ENCODE measurements around the gene TSPAN11. TPM values are rescaled to one million over a fixed set of nuclear protein-coding genes. Genes with fewer than 3 reads are reported as not detected.

The TSPAN11 gene
- total RNA-seq, 1 experiment from 2014 or later = not detected

DNA sequence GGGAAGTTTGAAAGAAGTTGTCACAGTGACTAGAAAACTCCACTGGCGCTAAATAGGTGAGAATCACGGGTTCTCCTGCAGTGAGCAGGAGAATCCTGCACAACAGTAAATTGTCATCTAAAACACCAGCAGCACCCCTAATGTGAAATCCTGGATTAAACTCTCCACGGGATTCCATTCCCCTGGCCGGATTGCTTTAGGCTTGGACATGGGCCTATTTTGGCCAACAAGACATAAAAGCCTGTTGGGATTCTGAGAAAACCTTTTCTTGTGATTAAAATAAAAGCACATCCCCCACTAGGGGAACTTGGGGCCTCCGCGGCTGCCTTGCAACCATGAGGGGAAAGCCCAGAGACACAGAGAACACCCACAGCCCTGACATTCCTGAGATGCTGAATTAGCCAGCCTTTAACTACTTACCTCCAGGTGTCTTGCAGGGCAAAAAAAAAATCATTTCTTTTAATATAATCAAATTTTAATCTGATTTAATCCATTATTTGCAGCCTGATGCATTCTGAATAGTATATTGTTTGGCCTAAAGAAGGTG is 21.0 kb upstream of the TSPAN11 start:
- CTCF ChIA-PET = no interaction called here
- no peak for DNase-seq
- no peaks in the 10 kb centered on the region for H3K9me3 ChIP-seq
- H3K27me3 ChIP-seq (replicated peaks; ENCODE audit: control insufficient read depth, insufficient read depth, low read length) = no peaks in the 10 kb centered on the region
- no peak overlapping the region for H3K27ac Mint-ChIP-seq (ENCODE audit: unreplicated experiment)
- peaks cover 11% of the 10 kb centered on the region for H3K27me3 Mint-ChIP-seq (ENCODE audit: insufficient read depth, unreplicated experiment)
- H3K4me3 ChIP-seq (ENCODE audit: low read depth, low read length) = no peak overlapping the region
- POLR2A ChIA-PET = no interaction called here
- no peaks in the 10 kb centered on the region for H3K36me3 Mint-ChIP-seq (ENCODE audit: insufficient read depth, unreplicated experiment)
- no peaks in the 10 kb centered on the region for H3K4me1 Mint-ChIP-seq (ENCODE audit: low read depth, unreplicated experiment)
- H3K4me1 ChIP-seq = no peaks in the 10 kb centered on the region
- TF ChIP-seq, protein P1, sequence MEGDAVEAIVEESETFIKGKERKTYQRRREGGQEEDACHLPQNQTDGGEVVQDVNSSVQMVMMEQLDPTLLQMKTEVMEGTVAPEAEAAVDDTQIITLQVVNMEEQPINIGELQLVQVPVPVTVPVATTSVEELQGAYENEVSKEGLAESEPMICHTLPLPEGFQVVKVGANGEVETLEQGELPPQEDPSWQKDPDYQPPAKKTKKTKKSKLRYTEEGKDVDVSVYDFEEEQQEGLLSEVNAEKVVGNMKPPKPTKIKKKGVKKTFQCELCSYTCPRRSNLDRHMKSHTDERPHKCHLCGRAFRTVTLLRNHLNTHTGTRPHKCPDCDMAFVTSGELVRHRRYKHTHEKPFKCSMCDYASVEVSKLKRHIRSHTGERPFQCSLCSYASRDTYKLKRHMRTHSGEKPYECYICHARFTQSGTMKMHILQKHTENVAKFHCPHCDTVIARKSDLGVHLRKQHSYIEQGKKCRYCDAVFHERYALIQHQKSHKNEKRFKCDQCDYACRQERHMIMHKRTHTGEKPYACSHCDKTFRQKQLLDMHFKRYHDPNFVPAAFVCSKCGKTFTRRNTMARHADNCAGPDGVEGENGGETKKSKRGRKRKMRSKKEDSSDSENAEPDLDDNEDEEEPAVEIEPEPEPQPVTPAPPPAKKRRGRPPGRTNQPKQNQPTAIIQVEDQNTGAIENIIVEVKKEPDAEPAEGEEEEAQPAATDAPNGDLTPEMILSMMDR (IDR thresholded peaks at IDR 0.05; ENCODE audit: insufficient read depth in 1 of 2, low read depth in 1 of 2, low read length in 1 of 2, severe bottlenecking in 1 of 2, unreplicated experiment in 1 of 2) = no peak
- BruUV-seq (replicated peaks) = no TSS peak
- intact Hi-C loops (cut with micrococcal nuclease; ENCODE audit: unreplicated experiment) = no loop called here
- no peaks in the 10 kb centered on the region for H3K36me3 ChIP-seq (ENCODE audit: control insufficient read depth, insufficient read depth, low read length)
- H3K4me3 Mint-ChIP-seq (ENCODE audit: unreplicated experiment) = no peak overlapping the region
- no peaks in the 10 kb centered on the region for H3K9me3 Mint-ChIP-seq (ENCODE audit: unreplicated experiment)

DNA sequence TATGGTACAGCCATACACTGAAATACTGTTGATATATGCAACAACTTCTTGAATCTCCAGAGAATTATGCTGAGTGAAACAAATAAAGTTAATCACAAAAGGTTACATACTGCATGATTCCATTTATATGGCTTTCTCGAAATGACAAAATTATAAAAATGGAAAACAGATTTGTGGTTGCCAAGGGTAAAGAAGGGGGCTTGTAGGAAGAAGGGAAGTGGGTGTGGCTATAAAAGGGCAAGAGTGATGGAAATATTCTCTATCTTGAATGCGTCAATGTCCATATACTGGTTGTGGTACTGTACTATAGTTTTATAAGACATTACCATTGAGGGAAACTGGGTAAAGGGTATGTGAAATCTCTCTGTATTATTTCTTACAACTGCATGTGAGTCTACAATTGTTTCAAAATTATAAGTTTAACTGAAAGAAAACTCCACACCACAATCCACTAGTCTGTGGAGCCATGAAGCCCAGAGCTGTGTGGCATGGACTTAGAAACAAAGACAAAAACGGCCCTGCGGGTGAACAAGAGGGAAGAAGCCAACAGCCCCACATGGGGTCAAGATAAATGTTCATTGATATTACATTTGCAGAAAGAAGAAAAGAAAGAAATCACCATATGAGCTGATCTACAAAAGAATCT is 18.3 kb upstream of the TSPAN11 start:
- Mint-ChIP-seq H3K9me3 (ENCODE audit: unreplicated experiment) (no peaks in the 10 kb centered on the region), H3K27ac (ENCODE audit: unreplicated experiment) (no peak overlapping the region), H3K36me3 (ENCODE audit: insufficient read depth, unreplicated experiment) (no peaks in the 10 kb centered on the region), H3K4me3 (ENCODE audit: unreplicated experiment) (no peak overlapping the region), H3K27me3 (ENCODE audit: insufficient read depth, unreplicated experiment) (peaks cover 13% of the 10 kb centered on the region), H3K4me1 (ENCODE audit: low read depth, unreplicated experiment) (no peaks in the 10 kb centered on the region)
- ChIA-PET CTCF (no interaction called here), POLR2A (no interaction called here)
- no TSS peak for BruUV-seq (replicated peaks)
- Histone ChIP-seq H3K4me1 (no peaks in the 10 kb centered on the region), H3K9me3 (no peaks in the 10 kb centered on the region), H3K36me3 (ENCODE audit: control insufficient read depth, insufficient read depth, low read length) (no peaks in the 10 kb centered on the region), H3K27me3 (replicated peaks; ENCODE audit: control insufficient read depth, insufficient read depth, low read length) (no peaks in the 10 kb centered on the region), H3K4me3 (ENCODE audit: low read depth, low read length) (no peak overlapping the region)
- intact Hi-C loops (cut with micrococcal nuclease; ENCODE audit: unreplicated experiment) = no loop called here
- no peak for DNase-seq
- TF ChIP-seq, protein P1 (IDR thresholded peaks at IDR 0.05; ENCODE audit: insufficient read depth in 1 of 2, low read depth in 1 of 2, low read length in 1 of 2, severe bottlenecking in 1 of 2, unreplicated experiment in 1 of 2) = no peak

DNA sequence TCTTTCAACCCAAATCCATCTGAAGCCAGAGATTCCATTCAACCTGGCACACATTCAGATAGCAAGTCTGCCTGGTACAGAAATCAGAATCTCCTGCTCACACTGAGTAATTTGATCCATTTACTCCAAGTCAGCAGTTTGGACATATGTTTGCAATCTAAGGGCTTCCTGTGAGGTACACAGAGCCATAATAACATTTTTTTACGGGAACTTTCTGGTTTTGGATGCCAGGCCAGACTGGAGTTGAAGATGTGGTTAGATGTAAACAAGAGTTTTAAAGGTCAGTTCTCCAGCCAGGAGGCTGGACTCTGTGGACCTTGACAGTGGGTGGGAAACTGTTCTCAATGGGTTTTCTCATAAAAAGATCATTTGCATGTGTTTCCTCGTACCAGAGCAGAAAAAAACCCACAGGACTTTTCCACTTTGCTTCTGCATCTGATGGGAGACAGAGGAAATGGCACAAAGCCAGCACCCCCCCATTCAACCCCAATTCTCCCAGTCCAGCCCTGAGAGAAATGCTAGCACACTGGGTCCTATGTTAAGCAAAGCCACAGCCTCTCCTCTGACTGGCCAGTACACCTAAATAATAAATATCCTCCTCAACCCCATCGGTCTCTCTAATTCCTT is 17.7 kb upstream of the TSPAN11 start:
- no TSS peak for BruUV-seq (replicated peaks)
- Histone ChIP-seq H3K27me3 (replicated peaks; ENCODE audit: control insufficient read depth, insufficient read depth, low read length) (no peaks in the 10 kb centered on the region), H3K4me1 (no peaks in the 10 kb centered on the region), H3K9me3 (no peaks in the 10 kb centered on the region), H3K36me3 (ENCODE audit: control insufficient read depth, insufficient read depth, low read length) (no peaks in the 10 kb centered on the region), H3K4me3 (ENCODE audit: low read depth, low read length) (no peak overlapping the region)
- no peaks in the 10 kb centered on the region for H3K9me3 Mint-ChIP-seq (ENCODE audit: unreplicated experiment)
- no peaks in the 10 kb centered on the region for H3K36me3 Mint-ChIP-seq (ENCODE audit: insufficient read depth, unreplicated experiment)
- H3K27me3 Mint-ChIP-seq (ENCODE audit: insufficient read depth, unreplicated experiment) = peaks cover 16% of the 10 kb centered on the region
- intact Hi-C loops (cut with micrococcal nuclease; ENCODE audit: unreplicated experiment) = no loop called here
- ChIA-PET CTCF (no interaction called here), POLR2A (no interaction called here)
- TF ChIP-seq, protein P1 (IDR thresholded peaks at IDR 0.05; ENCODE audit: insufficient read depth in 1 of 2, low read depth in 1 of 2, low read length in 1 of 2, severe bottlenecking in 1 of 2, unreplicated experiment in 1 of 2) = no peak
- no peaks in the 10 kb centered on the region for H3K4me1 Mint-ChIP-seq (ENCODE audit: low read depth, unreplicated experiment)
- no peak overlapping the region for H3K27ac Mint-ChIP-seq (ENCODE audit: unreplicated experiment)
- H3K4me3 Mint-ChIP-seq (ENCODE audit: unreplicated experiment) = no peak overlapping the region
- no peak for DNase-seq
